HG02885 (cell line): ENCODE measurements around the gene BLOC1S2.
"Not testable (repeated sequence)": the region's sequence is repeated elsewhere in the genome, so short reads cannot be mapped to it uniquely, and the experiment has no call there.

Experiments used
- ATAC-seq: cut with Tn5 transposase; IDR thresholded peaks from one replicate; pipeline ENCODE4 v1.9.1; 2021; ENCODE audit warnings: mild to moderate bottlenecking; ENCODE audit not compliant: unreplicated experiment, poor library complexity

The BLOC1S2 gene

GRCh38 chr10:100292300-100292699 is 5.8 kb upstream of the BLOC1S2 start:
- ATAC-seq = not testable (repeated sequence)

DNA sequence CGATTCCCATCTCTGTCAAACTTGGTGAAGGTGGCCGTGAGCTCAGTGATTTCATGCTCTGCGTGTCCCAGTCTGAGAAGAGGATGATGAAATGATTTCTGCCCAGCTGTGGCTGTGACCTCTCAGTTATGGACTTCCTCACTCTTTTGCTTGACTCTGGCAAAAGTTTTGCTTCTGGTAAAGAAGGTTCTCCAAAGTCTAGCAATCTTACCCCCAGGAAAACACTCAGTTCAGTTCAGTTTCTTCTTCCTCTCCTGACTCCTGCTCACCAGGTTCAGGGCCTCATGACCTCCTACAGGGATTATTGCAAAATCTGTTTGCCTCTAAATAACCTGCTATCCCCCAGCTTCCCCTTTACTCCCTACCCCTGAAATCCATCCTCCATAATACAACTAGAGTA is 4.9 kb upstream of the BLOC1S2 start:
- no peak for ATAC-seq

GRCh38 chr10:100289641-100290040 is 3.2 kb upstream of the BLOC1S2 start:
- ATAC-seq = no peak

GRCh38 chr10:100288196-100288595 is 1.7 kb upstream of the BLOC1S2 start:
- ATAC-seq = no peak

DNA sequence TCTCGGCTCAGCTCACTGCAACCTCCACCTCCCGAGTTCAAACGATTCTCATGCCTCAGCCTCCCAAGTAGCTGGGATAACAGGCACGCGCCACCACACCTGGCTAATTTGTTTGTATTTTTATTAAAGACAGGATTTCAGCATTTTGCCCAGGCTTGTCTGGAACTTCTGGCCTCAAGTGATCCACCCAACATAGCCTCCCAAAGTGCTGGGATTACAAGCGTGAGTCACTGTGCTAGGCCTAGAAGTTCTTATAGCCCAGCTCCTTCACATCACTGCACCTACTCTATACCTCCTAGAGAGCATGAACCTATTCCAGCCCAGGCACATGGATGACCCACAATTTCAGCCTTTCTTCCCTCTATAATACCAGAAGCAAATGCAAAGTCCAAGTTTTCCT is 1.3 kb upstream of the BLOC1S2 start:
- ATAC-seq = no peak

DNA sequence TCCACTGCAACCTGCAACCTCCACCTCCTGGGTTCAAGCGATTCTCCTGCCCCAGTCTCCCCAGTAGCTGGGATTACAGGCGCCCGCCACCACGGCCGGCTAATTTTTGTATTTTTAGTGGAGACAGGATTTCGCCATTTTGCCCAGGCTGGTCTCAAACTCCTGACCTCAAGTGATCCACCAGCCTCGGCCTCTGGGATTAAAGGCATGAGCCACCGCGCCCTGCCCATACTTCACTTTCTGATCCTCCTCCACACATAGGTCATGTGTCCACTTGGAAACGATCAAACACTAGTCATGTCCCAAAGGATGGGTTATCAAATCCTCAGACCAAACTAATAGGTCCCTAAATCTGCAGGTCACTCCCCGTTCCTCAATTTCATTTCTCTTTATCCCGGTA is 1.2 kb downstream of the BLOC1S2 start:
- not testable (repeated sequence) for ATAC-seq

- ATAC-seq = no peak
Measured at GRCh38 chr10:100282907-100283306, 3.6 kb downstream of the BLOC1S2 start.

- not testable (repeated sequence) for ATAC-seq
Measured at GRCh38 chr10:100276971-100277370, 9.5 kb downstream of the BLOC1S2 start.

DNA sequence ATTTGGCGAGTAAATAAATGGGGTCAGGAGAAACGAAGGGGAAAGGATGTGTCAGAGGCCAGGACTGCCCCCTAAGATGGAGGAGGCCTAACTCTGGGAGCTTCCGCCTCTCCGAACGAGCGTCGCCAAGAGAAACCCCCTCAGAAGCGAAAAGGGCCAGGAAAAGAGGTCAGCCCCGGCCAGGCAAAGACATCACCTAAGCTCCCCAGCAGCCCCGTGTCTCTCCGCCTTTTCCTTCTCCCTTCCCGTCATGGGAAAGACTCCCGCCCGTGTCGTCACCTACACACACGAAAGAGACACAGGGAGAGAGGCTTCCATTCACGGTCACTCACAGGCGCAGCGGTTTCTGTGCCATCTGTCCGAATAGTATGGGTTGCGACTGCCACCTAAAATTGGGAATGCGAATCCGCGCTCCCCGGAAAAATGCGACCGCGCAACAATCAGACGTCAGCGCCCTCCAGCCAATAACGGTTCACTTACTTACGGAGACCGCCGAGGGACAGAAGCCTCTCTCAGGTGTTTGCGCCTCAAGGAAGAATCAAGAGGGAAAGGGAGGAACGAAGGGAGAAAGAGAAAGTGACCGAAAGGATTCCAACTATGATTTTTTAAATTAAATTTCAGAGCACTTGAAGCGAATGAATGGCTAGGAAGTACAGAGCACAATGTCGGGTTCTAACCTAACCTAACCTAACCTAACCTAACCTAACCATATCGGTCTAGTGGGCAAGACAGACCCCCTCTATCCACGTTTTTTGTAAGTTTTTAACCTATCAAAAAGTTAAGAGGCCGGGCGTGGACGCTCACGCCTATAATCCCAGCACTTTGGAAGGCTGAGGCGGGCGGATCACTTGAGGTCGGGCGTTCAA is 19.0 kb downstream of the BLOC1S2 start, which contains the start of gene CWF19L1:
TSS of gene CWF19L1 (minus strand) at position 400 of the 866 bp plus-strand sequence. CDS start at position 355, 45 bp downstream.
- ATAC-seq = peak; percentile 71

GRCh38 chr10:100265821-100266485 is 20.5 kb downstream of the BLOC1S2 start:
- ATAC-seq = no peak

DNA sequence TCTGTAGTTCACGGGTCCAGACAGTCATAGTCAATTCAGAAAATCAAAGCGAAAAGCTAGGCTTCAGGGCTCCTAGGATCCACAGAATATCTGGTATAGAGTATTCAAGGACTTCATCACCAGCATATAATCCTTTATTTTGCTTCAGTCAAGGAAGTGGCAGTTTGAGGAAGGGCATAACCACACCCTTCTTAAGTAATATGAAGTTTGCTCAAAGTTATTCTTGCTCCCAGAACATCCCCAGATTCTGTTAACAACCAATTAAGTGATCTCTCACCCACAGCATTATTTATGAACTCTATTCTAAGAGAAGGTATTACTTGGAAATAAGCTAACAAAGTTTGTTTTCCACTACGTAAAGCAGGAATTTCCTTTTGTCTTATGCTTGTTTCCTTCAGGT is 32.3 kb downstream of the BLOC1S2 start:
- ATAC-seq = no peak

DNA sequence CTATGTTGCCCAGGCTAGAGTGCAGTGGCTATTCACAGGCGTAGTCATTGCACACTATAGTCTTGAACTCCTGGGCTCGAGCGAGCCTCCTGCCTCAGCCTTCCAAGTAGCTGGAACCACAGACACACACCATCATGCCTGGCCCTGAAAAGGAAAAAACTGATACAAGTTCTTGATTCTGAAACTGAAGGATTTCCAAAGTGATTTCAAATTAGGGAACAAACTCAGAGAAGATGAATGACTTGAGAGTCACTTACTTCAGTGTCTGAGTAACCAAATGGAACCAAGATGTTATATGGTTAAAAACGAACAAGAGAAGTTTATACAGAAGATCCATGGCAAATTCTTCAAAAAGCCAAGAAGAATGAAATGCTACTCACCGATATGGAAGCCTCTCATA is 33.4 kb downstream of the BLOC1S2 start:
- ATAC-seq = no peak

GRCh38 chr10:100248820-100249219 is 37.7 kb downstream of the BLOC1S2 start:
- no peak for ATAC-seq

GRCh38 chr10:100245484-100246220 is 40.8 kb downstream of the BLOC1S2 start:
- no peak for ATAC-seq

GRCh38 chr10:100239851-100240250 is 46.6 kb downstream of the BLOC1S2 start:
- ATAC-seq = no peak

DNA sequence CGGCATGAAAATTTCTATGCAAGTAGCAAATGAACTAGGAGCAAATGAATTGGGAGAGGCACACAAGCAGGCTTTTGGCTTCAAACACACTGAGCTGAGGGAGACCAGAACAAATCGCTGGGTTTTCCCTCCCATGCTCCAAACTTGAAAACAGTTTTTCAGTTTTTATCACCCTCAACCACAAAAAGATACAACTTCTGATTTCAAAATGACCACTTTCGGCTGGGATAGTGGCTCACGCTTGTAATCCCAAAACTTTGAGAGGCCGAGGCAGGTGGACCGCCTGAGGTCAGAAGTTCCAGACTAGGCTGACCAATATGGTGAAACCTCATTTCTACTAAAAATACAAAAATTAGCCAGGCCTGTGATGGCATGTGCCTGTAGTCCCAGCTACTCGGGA is 48.1 kb downstream of the BLOC1S2 start:
- no peak for ATAC-seq

DNA sequence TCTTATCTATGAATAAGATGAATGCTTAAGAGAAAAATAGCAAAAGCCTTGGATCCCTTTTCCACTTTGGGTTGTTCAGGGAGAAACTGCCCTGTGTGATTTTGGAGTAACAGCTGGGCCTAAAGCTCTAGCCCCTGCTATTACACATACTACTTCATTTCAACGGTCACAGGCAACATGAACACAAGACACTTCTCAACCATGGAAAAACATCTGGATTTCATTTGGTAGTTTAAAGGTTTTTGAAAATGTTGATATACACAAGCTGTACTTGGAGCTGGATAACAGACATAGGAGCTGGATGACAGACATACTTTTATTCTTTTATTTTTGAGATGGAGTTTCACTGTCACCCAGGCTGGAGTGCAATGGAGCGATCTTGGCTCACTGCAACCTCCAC is 54.4 kb downstream of the BLOC1S2 start:
- no peak for ATAC-seq

DNA sequence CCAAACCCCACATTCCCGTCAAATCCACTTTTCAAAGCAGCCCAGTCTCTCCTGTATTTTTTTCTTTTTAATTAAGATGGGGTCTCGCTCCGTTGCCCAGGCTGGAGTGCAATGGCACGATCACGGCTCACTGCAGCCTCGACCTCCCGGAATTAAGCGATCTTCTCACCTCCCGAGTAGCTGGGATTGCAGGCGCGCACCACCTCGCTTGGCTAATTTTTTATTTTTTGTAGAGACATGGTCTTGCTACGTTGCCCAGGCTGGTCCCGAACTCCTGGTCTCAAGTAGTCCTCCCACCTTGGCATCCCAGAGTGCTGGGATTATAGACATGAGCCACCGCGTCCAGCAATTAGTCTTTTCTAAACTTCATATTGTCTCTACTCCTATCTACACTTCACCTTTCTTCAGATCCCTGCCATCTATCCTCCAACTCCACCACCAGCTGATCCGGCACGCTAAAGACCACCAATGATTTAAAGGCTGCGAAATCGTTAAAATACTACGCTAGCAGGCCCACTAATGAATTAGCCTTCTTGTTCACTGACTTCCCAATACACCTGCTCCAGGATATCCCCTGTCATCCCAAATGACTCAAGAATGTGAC is 56.6 kb downstream of the BLOC1S2 start:
- no peak for ATAC-seq

DNA sequence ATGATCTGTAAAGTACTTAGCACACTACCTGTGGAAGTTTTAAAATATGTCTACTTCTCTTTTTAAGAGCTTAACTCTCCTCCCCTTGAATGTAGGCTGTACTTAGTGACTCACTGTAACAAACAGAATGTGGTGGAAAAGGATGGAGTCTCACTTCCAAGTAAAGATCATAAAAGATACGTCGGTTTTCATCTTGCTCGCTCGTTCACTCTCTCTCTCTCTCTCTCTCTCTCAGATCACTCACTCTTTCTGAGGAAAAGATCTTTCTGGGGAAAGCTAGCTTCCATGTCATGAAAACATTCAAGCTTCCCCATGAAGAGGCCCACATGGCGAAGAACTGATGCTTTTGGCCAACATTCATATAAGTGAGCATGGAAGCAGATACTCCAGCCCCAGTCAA is 62.6 kb downstream of the BLOC1S2 start:
- ATAC-seq = no peak
